Transverse colon (tissue), 4 donors: ENCODE results near the gene BBIP1.

Source experiments
- EP300 ChIP-seq: sonication (generic); formaldehyde crosslinking; IDR thresholded peaks from one replicate; pipeline ENCODE4 v1.6.1; 2017; ENCODE audit warnings: antibody characterized with exemption, low read depth
- POLR2A ChIP-seq: fragments of 450-650 bp; IDR thresholded peaks from one replicate; pipeline ENCODE4 v1.6.1; 2016; ENCODE audit warnings: antibody characterized with exemption, mild to moderate bottlenecking, moderate library complexity
- POLR2AphosphoS5 ChIP-seq, 3 donors: sonication (generic); formaldehyde crosslinking; IDR thresholded peaks; one replicate each; pipeline ENCODE4 v1.6.1; 2016; ENCODE audit warnings: antibody characterized with exemption in 3 of 3
- TF ChIP-seq, protein P1 (sequence below), 5 experiments: fragments of 200-600 bp in 3 of 5; fragments of 450-650 bp in 2 of 5; sonication (generic) in 3 of 5; IDR thresholded peaks; 1 replicate in 2 of 5; 2 replicates in 3 of 5; pipeline ENCODE4 v1.5.1; 2016 to 2017; ENCODE audit warnings: antibody characterized with exemption in 5 of 5, inconsistent platforms in 3 of 5, mild to moderate bottlenecking in 2 of 5, moderate library complexity in 1 of 5

GRCh38 chr10:110872145-110872983 is 46.6 kb downstream of the BBIP1 start:
- TF ChIP-seq, protein P1, sequence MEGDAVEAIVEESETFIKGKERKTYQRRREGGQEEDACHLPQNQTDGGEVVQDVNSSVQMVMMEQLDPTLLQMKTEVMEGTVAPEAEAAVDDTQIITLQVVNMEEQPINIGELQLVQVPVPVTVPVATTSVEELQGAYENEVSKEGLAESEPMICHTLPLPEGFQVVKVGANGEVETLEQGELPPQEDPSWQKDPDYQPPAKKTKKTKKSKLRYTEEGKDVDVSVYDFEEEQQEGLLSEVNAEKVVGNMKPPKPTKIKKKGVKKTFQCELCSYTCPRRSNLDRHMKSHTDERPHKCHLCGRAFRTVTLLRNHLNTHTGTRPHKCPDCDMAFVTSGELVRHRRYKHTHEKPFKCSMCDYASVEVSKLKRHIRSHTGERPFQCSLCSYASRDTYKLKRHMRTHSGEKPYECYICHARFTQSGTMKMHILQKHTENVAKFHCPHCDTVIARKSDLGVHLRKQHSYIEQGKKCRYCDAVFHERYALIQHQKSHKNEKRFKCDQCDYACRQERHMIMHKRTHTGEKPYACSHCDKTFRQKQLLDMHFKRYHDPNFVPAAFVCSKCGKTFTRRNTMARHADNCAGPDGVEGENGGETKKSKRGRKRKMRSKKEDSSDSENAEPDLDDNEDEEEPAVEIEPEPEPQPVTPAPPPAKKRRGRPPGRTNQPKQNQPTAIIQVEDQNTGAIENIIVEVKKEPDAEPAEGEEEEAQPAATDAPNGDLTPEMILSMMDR (IDR thresholded peaks at IDR 0.05), result peak in 1 of 5 experiments; percentile 12
- TF ChIP-seq POLR2A, result no peak
- TF ChIP-seq EP300, result no peak
- TF ChIP-seq POLR2AphosphoS5 (IDR thresholded peaks at IDR 0.05), result peak in 2 of 3 donors; percentile 49 to 53
